ENCODE results near the gene GPC3. TPM values are rescaled to one million over a fixed set of nuclear protein-coding genes. Genes with fewer than 3 reads are reported as not detected.

The GPC3 gene
- total RNA-seq, 1 donor from 2014 or later, result not detected

- ATAC-seq (ENCODE audit: low read depth), result no peak
- Mint-ChIP-seq H3K36me3 (ENCODE audit: low read depth) (no peaks in the 10 kb centered on the region), H3K27me3 (no peaks in the 10 kb centered on the region), H3K9me3 (no peaks in the 10 kb centered on the region), H3K27ac (no peak overlapping the region), H3K4me3 (no peak overlapping the region), H3K4me1 (no peaks in the 10 kb centered on the region)
- intact Hi-C loops (cut with micrococcal nuclease), result no loop called here
- TF ChIP-seq CTCF (IDR thresholded peaks at IDR 0.05), result no peak
- no peak for DNase-seq
- ChIA-PET POLR2A (no interaction called here), CTCF (no interaction called here)
Measured at GRCh38 chrX:133852837-133853356, 132.5 kb downstream of the GPC3 start.

DNA sequence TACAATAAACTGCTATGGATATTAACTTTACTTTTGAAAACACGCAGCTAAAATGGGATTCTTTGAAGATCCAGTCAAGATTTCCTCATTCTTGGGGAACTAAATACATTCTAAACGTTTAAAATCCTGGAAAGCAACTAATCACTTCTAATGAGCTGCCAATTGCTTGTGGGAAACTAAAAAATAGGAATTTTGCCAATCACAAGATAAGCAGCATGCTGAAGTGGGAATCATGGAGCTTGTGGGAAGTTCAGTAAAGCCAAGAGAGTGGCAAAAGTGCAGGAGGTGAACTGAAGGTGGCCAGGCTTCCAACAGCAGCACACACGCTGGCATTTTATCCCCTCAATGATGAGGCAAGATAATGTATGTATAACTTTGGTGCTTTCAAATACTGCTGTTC lies 133.0 kb downstream of the GPC3 start:
- peaks cover 2% of the 10 kb centered on the region for H3K4me1 Mint-ChIP-seq
- TF ChIP-seq CTCF (IDR thresholded peaks at IDR 0.05), result no peak
- intact Hi-C loops (cut with micrococcal nuclease), result no loop called here
- no peaks in the 10 kb centered on the region for H3K36me3 Mint-ChIP-seq (ENCODE audit: low read depth)
- H3K27ac Mint-ChIP-seq, result no peak overlapping the region
- ChIA-PET POLR2A (no interaction called here), CTCF (no interaction called here)
- H3K4me3 Mint-ChIP-seq, result no peak overlapping the region
- DNase-seq (no peak), ATAC-seq (ENCODE audit: low read depth) (no peak)
- H3K27me3 Mint-ChIP-seq, result no peaks in the 10 kb centered on the region
- no peaks in the 10 kb centered on the region for H3K9me3 Mint-ChIP-seq

DNA sequence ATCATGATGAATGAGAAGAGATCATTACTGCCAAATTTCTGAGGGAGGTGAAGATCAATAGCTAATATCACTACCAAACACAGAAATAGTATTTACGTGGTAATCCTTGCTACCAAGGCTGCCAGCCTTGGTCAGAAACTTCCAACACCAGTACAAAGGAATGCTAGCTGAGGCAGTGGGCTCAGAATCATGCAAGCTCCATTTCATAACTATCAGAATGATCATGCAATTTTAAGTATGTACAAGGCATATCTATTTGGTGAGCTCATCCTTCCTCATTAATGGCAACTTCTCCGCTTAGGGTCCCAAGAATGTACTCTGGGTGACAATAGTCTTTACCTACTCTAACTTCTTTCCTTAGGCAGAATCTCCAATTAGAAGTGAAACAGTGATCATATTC lies 135.0 kb downstream of the GPC3 start:
- Mint-ChIP-seq H3K4me1 (peaks cover 13% of the 10 kb centered on the region), H3K27me3 (no peaks in the 10 kb centered on the region), H3K4me3 (no peak overlapping the region), H3K27ac (no peak overlapping the region), H3K36me3 (ENCODE audit: low read depth) (no peaks in the 10 kb centered on the region), H3K9me3 (no peaks in the 10 kb centered on the region)
- ATAC-seq (ENCODE audit: low read depth) (no peak), DNase-seq (no peak)
- intact Hi-C loops (cut with micrococcal nuclease), result no loop called here
- ChIA-PET CTCF (no interaction called here), POLR2A (interaction anchor here (0.6 kb wide), 1 partner anchor 84 kb away, joined by 6 read pairs; no protein-coding TSS in a partner anchor)
- no peak for TF ChIP-seq CTCF (IDR thresholded peaks at IDR 0.05)

DNA sequence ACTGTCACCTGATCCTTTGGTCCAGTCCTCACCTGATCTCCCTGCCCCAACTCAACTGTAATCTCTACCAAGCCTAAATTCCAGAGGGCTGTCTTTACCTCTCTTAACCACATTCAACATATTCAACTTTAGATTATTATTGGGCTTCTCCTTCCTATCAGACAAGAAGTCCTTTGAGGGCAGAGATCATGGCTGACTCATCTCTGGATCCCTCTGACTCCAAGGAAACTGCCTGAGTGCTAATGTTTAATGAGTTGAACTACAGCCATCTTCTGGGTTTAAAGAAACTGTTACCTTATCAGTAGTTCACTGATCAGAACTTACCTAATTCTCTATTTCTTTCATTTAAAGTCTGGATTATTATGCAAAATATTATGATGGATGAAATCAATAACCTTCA lies 135.7 kb downstream of the GPC3 start:
- Mint-ChIP-seq H3K4me1 (peaks cover 17% of the 10 kb centered on the region), H3K27ac (no peak overlapping the region), H3K27me3 (no peaks in the 10 kb centered on the region), H3K36me3 (ENCODE audit: low read depth) (no peaks in the 10 kb centered on the region), H3K9me3 (no peaks in the 10 kb centered on the region), H3K4me3 (no peak overlapping the region)
- DNase-seq (no peak), ATAC-seq (ENCODE audit: low read depth) (no peak)
- no peak for TF ChIP-seq CTCF (IDR thresholded peaks at IDR 0.05)
- ChIA-PET CTCF (no interaction called here), POLR2A (no interaction called here)
- intact Hi-C loops (cut with micrococcal nuclease), result no loop called here

- TF ChIP-seq CTCF (IDR thresholded peaks at IDR 0.05), result no peak
- no peaks in the 10 kb centered on the region for H3K9me3 Mint-ChIP-seq
Measured at GRCh38 chrX:133847340-133847994, 137.9 kb downstream of the GPC3 start.

More at GRCh38 chrX:133847340-133847994, 137.9 kb downstream of the GPC3 start:
- intact Hi-C loops (cut with micrococcal nuclease), result no loop called here
- H3K27ac Mint-ChIP-seq, result no peak overlapping the region
- no peak for ATAC-seq (ENCODE audit: low read depth)
- DNase-seq, result no peak
- CTCF ChIA-PET, result no interaction called here
- H3K4me1 Mint-ChIP-seq, result peaks cover 17% of the 10 kb centered on the region
- no peaks in the 10 kb centered on the region for H3K27me3 Mint-ChIP-seq
- POLR2A ChIA-PET, result no interaction called here
- H3K4me3 Mint-ChIP-seq, result peak overlapping the region; percentile 35
- H3K36me3 Mint-ChIP-seq (ENCODE audit: low read depth), result no peaks in the 10 kb centered on the region

All from activated B cell treated with CpG ODN at 0.5 μM for 24 hours (primary cell).